Subcutaneous abdominal adipose tissue (tissue), 5 donors: ENCODE results near the gene COA4.

Source experiments
- H3K27ac ChIP-seq: one replicate; pipeline ENCODE4 v1.7.0; 2013; ENCODE audit warnings: low read depth, mild to moderate bottlenecking, inconsistent platforms, low read length, moderate library complexity
- H3K27me3 ChIP-seq, 5 donors: one replicate each; pipeline ENCODE4 v1.7.0; 2013; ENCODE audit warnings: low read length in 5 of 5, inconsistent platforms in 1 of 5; ENCODE audit not compliant: control insufficient read depth in 5 of 5, insufficient read depth in 4 of 5
- H3K36me3 ChIP-seq, 5 donors: one replicate each; pipeline ENCODE4 v1.7.0; 2013; ENCODE audit warnings: low read length in 5 of 5; ENCODE audit not compliant: control insufficient read depth in 5 of 5, insufficient read depth in 5 of 5
- H3K4me1 ChIP-seq, 5 donors: one replicate each; pipeline ENCODE4 v1.7.0; 2013; ENCODE audit warnings: low read length in 5 of 5, mild to moderate bottlenecking in 3 of 5, moderate library complexity in 1 of 5; ENCODE audit not compliant: control insufficient read depth in 5 of 5, insufficient read depth in 5 of 5
- H3K4me3 ChIP-seq, 5 donors: one replicate each; pipeline ENCODE4 v1.7.0; 2013; ENCODE audit warnings: low read length in 5 of 5, low read depth in 1 of 5
- H3K9ac ChIP-seq, 5 donors: one replicate each; pipeline ENCODE4 v1.7.0; 2013; ENCODE audit warnings: low read length in 5 of 5, mild to moderate bottlenecking in 4 of 5, moderate library complexity in 3 of 5
- H3K9me3 ChIP-seq, 5 donors: one replicate each; pipeline ENCODE4 v1.7.0; 2013; ENCODE audit warnings: low read length in 5 of 5; ENCODE audit not compliant: control insufficient read depth in 5 of 5
- donor health status: healthy.
- donor health status: healthy.
- donor health status: healthy.
- donor health status: healthy.
- donor health status: healthy.

The COA4 gene

DNA sequence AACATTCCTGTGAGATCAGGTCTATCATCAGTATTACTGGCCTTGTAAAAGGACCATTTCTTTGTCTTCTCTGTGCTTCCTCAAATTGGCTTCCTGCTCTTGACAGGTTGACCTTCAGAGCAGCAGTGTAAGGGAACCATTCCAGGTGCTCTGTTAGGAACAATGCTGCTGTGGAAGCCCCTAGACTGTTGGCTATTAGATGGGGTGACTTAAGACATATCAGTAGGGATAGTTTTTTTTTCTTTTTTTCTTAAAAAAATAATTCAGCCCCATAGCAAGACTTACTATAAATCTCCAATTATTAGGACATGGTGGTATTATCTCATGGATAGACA, 37.6 kb downstream of the COA4 start:
- no peaks in the 10 kb centered on the region for H3K4me1 ChIP-seq
- H3K9me3 ChIP-seq, result no peaks in the 10 kb centered on the region
- no peak overlapping the region for H3K4me3 ChIP-seq
- no peaks in the 10 kb centered on the region for H3K27me3 ChIP-seq
- H3K27ac ChIP-seq, result no peak overlapping the region
- no peak overlapping the region for H3K9ac ChIP-seq
- peaks cover 4 to 14% (median 8%) of the 10 kb centered on the region in 5 donors for H3K36me3 ChIP-seq

DNA sequence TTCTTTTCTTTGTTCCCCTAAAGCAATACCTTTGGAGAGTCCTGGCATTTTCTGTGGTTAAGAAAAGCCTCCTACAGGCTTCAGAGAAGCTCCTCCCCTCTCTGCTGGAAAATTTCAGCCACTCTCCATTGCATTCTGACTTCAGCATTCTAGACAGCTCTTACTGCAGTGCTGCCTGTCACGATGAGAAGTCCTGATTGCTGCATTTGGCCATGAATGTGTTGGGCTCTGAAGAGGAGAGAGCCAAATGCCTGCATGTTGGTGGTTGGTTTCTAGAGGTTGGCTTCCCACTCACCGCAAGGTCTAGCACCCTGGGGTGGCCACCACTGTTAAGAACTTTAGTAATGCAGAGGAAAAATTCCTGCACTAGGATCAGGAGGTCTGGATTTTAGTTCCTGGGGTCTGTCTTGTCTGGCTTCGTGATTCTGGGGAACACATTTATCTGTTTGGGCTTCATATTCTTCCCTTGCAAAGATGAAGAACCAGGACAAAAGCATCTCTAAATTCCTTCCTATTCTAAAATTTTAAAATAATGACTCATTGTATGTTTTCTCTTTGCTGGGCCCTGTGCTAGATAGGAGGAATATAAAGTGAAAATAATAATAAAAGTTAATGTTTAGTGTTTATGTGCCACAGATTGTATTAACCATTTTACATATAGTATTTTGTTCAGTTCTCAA, 38.1 kb downstream of the COA4 start:
- no peaks in the 10 kb centered on the region for H3K27me3 ChIP-seq
- H3K36me3 ChIP-seq, result peaks cover 4 to 14% (median 4%) of the 10 kb centered on the region in 5 donors
- H3K9ac ChIP-seq, result peak overlapping the region in 1 of 5 donors; percentile 30
- no peaks in the 10 kb centered on the region for H3K9me3 ChIP-seq
- H3K4me1 ChIP-seq, result no peaks in the 10 kb centered on the region
- no peak overlapping the region for H3K27ac ChIP-seq
- no peak overlapping the region for H3K4me3 ChIP-seq

DNA sequence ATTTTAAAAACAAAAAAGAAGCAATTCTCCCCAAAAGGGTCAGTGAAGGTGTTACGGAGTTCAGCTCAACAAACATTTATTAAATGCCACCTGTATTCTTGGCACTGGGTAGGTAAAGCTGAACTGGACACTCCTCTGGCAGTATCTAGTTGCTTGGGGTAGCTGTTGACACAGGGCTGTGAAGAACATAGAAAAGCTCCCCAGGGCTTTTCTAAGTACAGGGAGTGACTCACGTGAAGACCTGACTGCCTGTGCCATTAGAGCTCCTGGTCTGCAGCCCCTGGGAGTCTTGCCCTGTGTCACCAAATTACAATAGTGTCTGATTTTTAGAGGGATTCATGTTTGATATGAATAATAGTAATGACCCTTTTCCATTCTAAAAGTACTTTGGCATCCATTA, 43.6 kb downstream of the COA4 start:
- H3K9ac ChIP-seq, result no peak overlapping the region

DNA sequence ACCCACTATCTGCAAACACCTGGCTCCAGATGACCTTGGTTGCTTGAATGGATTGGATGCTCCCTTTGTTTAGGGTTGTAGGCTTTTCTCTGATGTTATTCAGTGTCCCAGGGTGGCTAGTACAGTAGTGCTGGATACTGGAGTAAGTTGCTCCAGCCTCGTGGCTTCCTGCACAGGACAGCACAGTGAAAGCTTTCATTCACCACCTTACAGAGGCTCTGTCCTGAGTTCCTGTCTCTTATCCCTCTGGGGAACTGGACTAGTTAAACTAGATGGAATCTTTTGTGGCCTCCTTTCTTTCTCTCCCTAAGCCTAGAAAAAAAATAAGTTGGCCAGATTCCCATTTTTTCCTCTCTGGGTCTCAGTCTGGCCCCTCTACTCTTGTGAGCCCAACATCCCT, 46.4 kb downstream of the COA4 start:
- Histone ChIP-seq H3K9me3 (no peaks in the 10 kb centered on the region), H3K9ac (no peak overlapping the region), H3K4me1 (no peaks in the 10 kb centered on the region), H3K36me3 (peaks cover 8 to 29% (median 21%) of the 10 kb centered on the region in 5 donors), H3K4me3 (no peak overlapping the region), H3K27ac (no peak overlapping the region), H3K27me3 (no peaks in the 10 kb centered on the region)

More for the DNA sequence above, 43.6 kb downstream of the COA4 start:
- Histone ChIP-seq H3K4me1 (no peaks in the 10 kb centered on the region), H3K4me3 (no peak overlapping the region), H3K9me3 (no peaks in the 10 kb centered on the region), H3K27ac (no peak overlapping the region), H3K36me3 (peaks cover 3 to 21% (median 12%) of the 10 kb centered on the region in 5 donors), H3K27me3 (no peaks in the 10 kb centered on the region)
